Stimulated activated memory B cell treated with anti-CD40 and anti-IgM and Interleukin-4, amounts not matched to agents 10 μg/mL and 1 μg/mL and 100 μg/mL, for 72 hours (primary cell): ENCODE measurements around the gene XPO6.

Experiments used
- ATAC-seq: fragments of 150-1000 bp; cut with Tn5 transposase; 2 replicates; pipeline ENCODE4 v1.10.0; 2021
- H3K27ac Mint-ChIP-seq: one replicate; pipeline ENCODE4 v1.8.0; 2022; ENCODE audit warnings: mild to moderate bottlenecking, mixed read lengths
- H3K27me3 Mint-ChIP-seq: one replicate; pipeline ENCODE4 v1.8.0; 2022; ENCODE audit warnings: mixed read lengths
- H3K36me3 Mint-ChIP-seq: one replicate; pipeline ENCODE4 v1.8.0; 2022; ENCODE audit warnings: mixed read lengths
- H3K4me1 Mint-ChIP-seq: one replicate; pipeline ENCODE4 v1.8.0; 2022; ENCODE audit warnings: mixed read lengths
- H3K4me3 Mint-ChIP-seq: one replicate; pipeline ENCODE4 v1.8.0; 2022; ENCODE audit warnings: mild to moderate bottlenecking, moderate library complexity, mixed read lengths
- H3K9me3 Mint-ChIP-seq: one replicate; pipeline ENCODE4 v1.8.0; 2022; ENCODE audit warnings: mixed read lengths

Gene XPO6

GRCh38 chr16:28052274-28053128, 159.3 kb downstream of the XPO6 start:
- no peak for ATAC-seq
- Mint-ChIP-seq H3K27me3 (peaks cover 25% of the 10 kb centered on the region), H3K4me1 (no peaks in the 10 kb centered on the region), H3K36me3 (no peaks in the 10 kb centered on the region), H3K27ac (no peak overlapping the region), H3K4me3 (no peak overlapping the region), H3K9me3 (no peaks in the 10 kb centered on the region)

GRCh38 chr16:28051486-28051885, 160.3 kb downstream of the XPO6 start:
- peaks cover 23% of the 10 kb centered on the region for H3K27me3 Mint-ChIP-seq
- H3K9me3 Mint-ChIP-seq = peaks cover 5% of the 10 kb centered on the region
- no peaks in the 10 kb centered on the region for H3K4me1 Mint-ChIP-seq
- H3K4me3 Mint-ChIP-seq = no peak overlapping the region
- no peaks in the 10 kb centered on the region for H3K36me3 Mint-ChIP-seq
- H3K27ac Mint-ChIP-seq = no peak overlapping the region
- ATAC-seq = no peak
